ENCODE measurements around the gene LSM12.
"Not testable (repeated sequence)": the region's sequence is repeated elsewhere in the genome, so short reads cannot be mapped to it uniquely, and the experiment has no call there.

LSM12 gene
- total RNA-seq: 9.4 to 10.7 reads per million in 2 donors

DNA sequence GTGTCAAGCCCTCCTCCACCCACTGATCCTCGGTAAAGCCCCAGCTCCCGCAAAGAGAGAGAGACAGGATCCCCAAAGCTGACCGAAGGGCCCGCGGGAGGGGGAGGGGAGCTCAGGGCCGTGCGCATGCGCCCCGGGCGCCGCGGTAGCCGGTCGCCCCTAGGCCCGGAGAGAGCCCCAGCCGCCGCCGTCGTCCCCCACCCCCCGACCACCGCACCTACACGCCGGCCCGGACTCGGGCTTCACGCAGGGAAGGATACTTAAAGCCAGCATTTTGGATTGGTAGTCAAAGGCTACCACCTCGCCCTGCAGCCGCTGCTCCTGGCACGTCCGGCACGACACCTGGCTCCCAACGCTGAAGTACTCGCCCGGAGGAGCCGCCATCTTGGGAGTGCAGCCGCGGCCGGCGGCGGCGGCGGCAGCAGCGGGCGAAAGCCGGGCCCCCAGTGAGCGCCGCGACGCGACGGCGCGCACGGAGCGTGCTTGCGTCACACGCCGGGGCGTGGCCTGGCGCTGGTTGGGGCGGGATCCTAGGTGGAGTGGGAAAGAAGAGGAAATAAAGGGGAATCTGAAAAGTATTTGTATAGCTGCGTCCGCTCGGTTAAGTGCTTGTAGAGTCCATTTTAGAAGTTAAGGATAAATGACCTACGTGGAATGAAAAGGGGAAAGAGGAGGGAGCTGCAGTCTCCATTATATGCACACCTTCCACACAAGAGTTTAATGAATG lies at the start of gene LSM12:
Gene LSM12, minus strand, starts transcription at position 468 of the 727 bp plus-strand sequence. Its CDS starts 84 bp downstream, at position 384.
- peak; percentile 83 for DNase-seq

- DNase-seq: no peak
These were observed 49.3 kb upstream of the LSM12 start for GRCh38 chr17:44115585-44116415.

- no peak for DNase-seq
These were observed 47.7 kb upstream of the LSM12 start for GRCh38 chr17:44113868-44114840.

DNA sequence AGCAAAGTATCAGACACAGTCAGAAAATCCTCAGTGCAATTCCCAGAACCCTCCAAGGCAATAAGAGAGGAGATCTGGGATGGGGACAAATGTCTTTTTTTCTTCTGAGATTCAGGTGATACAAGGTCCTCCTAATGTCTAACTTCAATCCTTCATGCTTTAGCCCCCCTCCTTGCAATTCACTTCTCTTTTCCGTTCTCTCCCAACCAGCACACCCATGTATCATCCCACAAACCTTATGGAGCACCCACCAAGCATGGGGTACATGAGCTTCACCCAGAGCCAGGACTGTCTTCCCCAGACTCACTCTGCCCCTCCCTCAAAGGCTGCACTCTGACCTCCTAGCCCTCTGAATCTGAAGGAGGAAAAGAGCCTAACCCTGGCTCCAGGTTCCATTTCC lies 46.9 kb upstream of the LSM12 start:
- no peak for DNase-seq

GRCh38 chr17:44112284-44113280 lies 46.1 kb upstream of the LSM12 start:
- DNase-seq: no peak

GRCh38 chr17:44111777-44112176 lies 45.3 kb upstream of the LSM12 start:
- no peak for DNase-seq

- no peak for DNase-seq
These were observed 44.6 kb upstream of the LSM12 start for GRCh38 chr17:44110823-44111633.

- no peak for DNase-seq
These were observed 43.7 kb upstream of the LSM12 start for GRCh38 chr17:44110011-44110686.

DNA sequence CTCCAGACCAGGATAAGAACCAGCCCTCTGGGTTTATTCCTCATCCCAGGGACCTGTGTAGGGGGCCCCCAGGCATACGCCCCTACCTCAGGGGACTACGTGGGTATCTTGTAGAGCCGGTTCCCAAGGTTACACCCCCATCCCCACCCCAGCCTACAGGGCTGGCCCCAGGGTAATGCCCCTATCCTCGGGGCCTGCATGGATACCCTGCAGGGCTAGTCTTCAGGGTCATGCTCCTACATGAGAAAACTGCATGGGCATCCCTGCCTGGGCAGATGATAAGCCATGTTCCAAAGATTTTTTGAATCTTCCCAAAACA lies 42.8 kb upstream of the LSM12 start:
- DNase-seq: no peak

- no peak for DNase-seq
These were observed 42.2 kb upstream of the LSM12 start for GRCh38 chr17:44108440-44109311.

GRCh38 chr17:44106801-44107200 lies 40.3 kb upstream of the LSM12 start:
- no peak for DNase-seq

DNA sequence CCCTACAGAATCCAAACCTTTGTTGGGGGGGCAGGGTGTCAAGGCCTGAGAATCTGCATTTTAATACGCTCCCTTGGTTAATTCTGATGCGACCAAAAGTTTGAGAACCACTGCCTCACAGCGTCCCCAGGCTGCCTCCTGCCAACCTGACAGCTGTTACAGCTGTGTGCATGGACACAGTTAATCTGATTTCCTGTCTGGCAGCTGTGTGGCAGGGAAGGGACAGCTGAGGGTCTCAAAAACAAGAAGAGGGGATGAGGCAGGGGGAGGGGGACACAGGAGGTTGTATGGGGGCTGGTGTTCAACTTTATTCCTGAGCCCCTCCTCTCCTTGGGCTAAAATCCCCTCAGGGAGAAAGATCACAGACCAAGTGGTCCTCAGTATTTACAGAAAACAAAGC lies 39.5 kb upstream of the LSM12 start:
- no peak for DNase-seq

DNA sequence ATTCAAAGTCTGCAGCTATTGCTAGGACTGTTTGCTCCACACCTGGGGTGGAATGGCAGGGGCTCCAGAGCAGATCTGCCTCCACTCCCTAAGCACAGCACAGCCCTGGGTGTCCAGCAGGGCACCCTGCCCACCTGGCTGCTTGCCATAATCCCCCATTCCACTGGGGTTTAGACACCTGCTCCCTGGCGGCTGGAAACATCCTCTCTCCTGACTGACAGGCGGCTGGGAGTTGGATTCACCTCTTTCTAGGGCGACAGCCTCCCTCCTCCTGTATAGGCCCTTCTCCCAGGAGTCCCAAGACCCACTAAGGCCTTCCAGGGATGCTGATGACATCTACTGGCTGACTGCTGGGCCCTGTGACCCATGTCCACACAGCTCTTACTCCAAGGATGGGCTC lies 39.0 kb upstream of the LSM12 start:
- no peak for DNase-seq

- DNase-seq: no peak
These were observed 36.6 kb upstream of the LSM12 start for GRCh38 chr17:44102849-44103622.

DNA sequence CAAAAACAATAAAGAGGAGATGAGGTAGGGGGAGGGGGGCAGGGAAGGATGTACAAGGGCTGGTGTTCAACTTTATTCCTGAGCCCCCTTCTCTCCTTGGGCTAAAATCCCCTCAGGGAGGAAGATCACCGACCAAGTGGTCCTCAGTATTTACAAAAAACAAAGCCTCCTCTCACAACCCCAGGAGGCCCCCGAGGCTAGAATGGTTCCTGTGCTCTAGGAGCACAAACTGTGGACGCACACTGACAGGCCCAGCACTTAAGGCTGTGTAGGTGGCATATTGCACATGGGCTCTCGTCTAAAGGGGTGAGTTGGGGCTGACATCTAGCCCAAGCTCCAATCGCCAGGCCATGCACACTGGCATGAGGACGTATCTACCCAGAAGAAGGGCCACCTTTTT lies 35.4 kb upstream of the LSM12 start:
- not testable (repeated sequence) for DNase-seq

DNA sequence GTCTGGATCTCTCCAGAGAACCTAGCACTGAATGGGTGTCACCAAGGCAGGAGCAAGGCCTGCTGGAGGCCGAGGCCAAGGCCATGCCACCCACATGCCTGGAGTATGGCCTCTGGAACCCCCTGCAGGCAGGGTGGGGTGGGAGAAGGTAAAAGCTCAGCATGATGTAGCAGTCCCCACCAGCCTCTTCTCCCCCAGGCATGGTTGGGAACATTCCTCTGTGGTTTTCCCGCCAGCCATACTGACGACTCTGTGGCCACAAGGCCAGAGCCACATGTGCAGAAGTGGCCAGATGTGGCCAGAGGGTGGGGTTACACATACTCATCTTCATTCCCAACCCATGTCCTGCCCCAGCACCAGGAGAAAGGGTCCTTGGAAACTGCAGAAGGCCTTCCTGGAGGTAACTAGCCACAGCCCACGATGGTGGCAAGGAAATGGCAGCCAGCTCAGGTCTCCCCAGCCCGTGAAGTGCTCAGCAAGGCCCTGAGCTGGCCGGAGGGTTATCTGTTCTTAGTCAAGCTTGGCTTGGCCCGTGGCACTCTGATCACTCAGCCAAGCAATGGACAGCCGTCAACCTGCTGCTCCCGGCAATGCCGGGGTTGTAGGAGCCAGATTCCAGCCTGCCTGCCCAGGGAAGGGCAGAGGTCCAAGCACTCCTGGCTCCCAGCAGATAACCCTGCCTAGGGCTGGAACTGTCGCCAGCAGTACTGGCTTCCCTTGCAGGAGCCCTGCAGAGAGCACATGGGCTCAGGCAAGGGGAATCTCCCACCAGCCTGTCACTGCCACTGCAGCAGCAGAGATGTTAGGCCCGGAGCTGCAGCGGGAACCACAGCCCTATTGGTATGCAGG lies 30.9 kb upstream of the LSM12 start:
- DNase-seq: no peak

Data from activated gamma-delta T cell (primary cell).